GM12865 (cell line): ENCODE data around the gene SIGLEC7.
"Not testable (repeated sequence)": the region's sequence is repeated elsewhere in the genome, so short reads cannot be mapped to it uniquely, and the experiment has no call there.

Experiments used
- DNase-seq: peaks from one replicate; pipeline ENCODE4 v3.0.0; 2010; ENCODE audit warnings: low read depth
- H3K4me3 ChIP-seq: 2 replicates; pipeline ENCODE4 v1.5.1; 2011; ENCODE audit warnings: mild to moderate bottlenecking, low read depth, low read length, control low read depth
- CTCF ChIP-seq: IDR thresholded peaks from 2 replicates; pipeline ENCODE4 v1.5.1; 2011; ENCODE audit warnings: low read length, control low read depth, low read depth, inconsistent platforms; ENCODE audit not compliant: insufficient read depth; ENCODE audit errors: missing control alignments

Gene SIGLEC7

GRCh38 chr19:51137792-51138425 lies 4.2 kb upstream of the SIGLEC7 start:
- no peak overlapping the region for H3K4me3 ChIP-seq
- no peak for DNase-seq
- TF ChIP-seq CTCF: no peak

- TF ChIP-seq CTCF: no peak
- no peak overlapping the region for H3K4me3 ChIP-seq
- DNase-seq: no peak
These were observed 3.5 kb upstream of the SIGLEC7 start for GRCh38 chr19:51138549-51138979.

GRCh38 chr19:51139299-51140014 lies 2.6 kb upstream of the SIGLEC7 start:
- H3K4me3 ChIP-seq: no peak overlapping the region
- DNase-seq: no peak
- TF ChIP-seq CTCF: no peak

- H3K4me3 ChIP-seq: no peak overlapping the region
- TF ChIP-seq CTCF: no peak
- no peak for DNase-seq
These were observed 1.7 kb upstream of the SIGLEC7 start for GRCh38 chr19:51140441-51140840.

- no peak for TF ChIP-seq CTCF
- H3K4me3 ChIP-seq: no peak overlapping the region
- DNase-seq: no peak
These were observed 920 bp upstream of the SIGLEC7 start for GRCh38 chr19:51141181-51141580.

- DNase-seq, H3K4me3 ChIP-seq: not testable (repeated sequence)
These were observed 841 bp downstream of the SIGLEC7 start for GRCh38 chr19:51142809-51143475.

- DNase-seq: no peak
- no peak overlapping the region for H3K4me3 ChIP-seq
- no peak for TF ChIP-seq CTCF
These were observed 1.4 kb downstream of the SIGLEC7 start for GRCh38 chr19:51143486-51143885.
